NCI-H2107 treated with DMSO at 0.1 percent for 48 hours (cell line): Measurements from ENCODE around the gene CT45A6.
"Not testable (repeated sequence)": the region's sequence is repeated elsewhere in the genome, so short reads cannot be mapped to it uniquely, and the experiment has no call there.

Experiments
- DNase-seq: peaks from one replicate; lab custom pipeline; 2025; ENCODE audit not compliant: unreplicated experiment; lab: John Stamatoyannopoulos, UW

CT45A6 gene

GRCh38 chrX:135802687-135803086 lies at the start of gene CT45A6:
CT45A6 (minus strand) TSS chrX:135802787; CDS start chrX:135798993, 3,794 bp downstream.
- not testable (repeated sequence) for DNase-seq

GRCh38 chrX:135837180-135837579 lies 34.6 kb upstream of the CT45A6 start, which contains the start of gene CT45A7:
CT45A7 (minus strand) TSS chrX:135837280; CDS start chrX:135833533, 3,747 bp downstream.
- DNase-seq: not testable (repeated sequence)

- not testable (repeated sequence) for DNase-seq
These were observed 17.3 kb upstream of the CT45A6 start, which contains the start of gene CT45A2 for GRCh38 chrX:135819912-135820311. CT45A2 (minus strand) TSS chrX:135820012; CDS start chrX:135816265, 3,747 bp downstream.

- not testable (repeated sequence) for DNase-seq
These were observed 17.2 kb downstream of the CT45A6 start, which contains the start of gene CT45A5 for GRCh38 chrX:135785403-135785802. CT45A5 (minus strand) TSS chrX:135785503; CDS start chrX:135781729, 3,774 bp downstream.

- DNase-seq: not testable (repeated sequence)
These were observed 34.5 kb downstream of the CT45A6 start, which contains the start of gene CT45A3 for GRCh38 chrX:135768091-135768490. CT45A3 (minus strand) TSS chrX:135768191; CDS start chrX:135764444, 3,747 bp downstream.

GRCh38 chrX:135744739-135745138 lies 57.8 kb downstream of the CT45A6 start:
- not testable (repeated sequence) for DNase-seq
